Measurements from ENCODE around the gene ARPC5L. TPM values are rescaled to one million over a fixed set of nuclear protein-coding genes. Genes with fewer than 3 reads are reported as not detected.

The ARPC5L gene
- total and polyA plus RNA-seq, 2 of the 13 experiments (the other 11 are each of a cell fraction or from before 2014, with no cell fraction given) = 29.9 to 33.8 TPM

DNA sequence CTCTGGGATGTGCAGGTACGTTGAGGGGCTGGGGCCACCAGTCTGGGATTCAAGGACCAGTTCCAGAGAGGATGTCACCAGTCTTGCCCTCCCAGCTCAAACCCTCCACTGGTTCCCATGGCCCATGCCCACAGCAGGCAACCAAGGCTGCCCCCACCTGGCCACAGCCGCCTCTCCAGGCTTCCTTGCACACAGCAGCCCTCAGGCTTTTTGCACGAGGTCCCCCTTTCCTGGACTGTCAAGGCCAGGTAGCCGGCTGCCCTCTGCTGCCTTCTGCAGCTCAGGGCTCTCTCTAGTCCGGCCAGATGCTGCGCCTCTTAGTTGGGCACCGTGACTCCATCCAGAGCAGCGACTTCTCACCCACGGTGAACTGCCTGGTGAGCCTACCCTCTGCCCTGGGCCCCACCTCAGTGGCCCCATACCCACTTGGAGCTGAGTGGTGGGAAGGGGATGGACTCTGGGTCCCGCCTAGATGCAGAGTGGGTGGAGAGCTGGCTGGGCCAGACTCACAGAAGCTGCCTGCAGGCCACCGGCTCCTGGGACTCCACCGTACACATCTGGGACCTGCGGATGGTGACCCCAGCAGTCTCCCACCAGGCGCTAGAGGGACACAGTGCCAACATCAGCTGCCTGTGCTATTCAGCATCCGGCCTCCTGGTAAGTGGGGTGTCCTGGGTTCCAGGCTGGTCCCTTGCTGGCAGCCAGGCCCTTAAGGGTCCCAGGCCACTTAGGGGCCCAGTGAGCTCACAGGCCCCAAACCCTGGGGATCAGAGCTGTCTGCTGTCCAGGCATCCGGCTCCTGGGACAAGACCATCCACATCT lies 5.8 kb upstream of the ARPC5L start (continued):
- TF ChIP-seq, protein P1, sequence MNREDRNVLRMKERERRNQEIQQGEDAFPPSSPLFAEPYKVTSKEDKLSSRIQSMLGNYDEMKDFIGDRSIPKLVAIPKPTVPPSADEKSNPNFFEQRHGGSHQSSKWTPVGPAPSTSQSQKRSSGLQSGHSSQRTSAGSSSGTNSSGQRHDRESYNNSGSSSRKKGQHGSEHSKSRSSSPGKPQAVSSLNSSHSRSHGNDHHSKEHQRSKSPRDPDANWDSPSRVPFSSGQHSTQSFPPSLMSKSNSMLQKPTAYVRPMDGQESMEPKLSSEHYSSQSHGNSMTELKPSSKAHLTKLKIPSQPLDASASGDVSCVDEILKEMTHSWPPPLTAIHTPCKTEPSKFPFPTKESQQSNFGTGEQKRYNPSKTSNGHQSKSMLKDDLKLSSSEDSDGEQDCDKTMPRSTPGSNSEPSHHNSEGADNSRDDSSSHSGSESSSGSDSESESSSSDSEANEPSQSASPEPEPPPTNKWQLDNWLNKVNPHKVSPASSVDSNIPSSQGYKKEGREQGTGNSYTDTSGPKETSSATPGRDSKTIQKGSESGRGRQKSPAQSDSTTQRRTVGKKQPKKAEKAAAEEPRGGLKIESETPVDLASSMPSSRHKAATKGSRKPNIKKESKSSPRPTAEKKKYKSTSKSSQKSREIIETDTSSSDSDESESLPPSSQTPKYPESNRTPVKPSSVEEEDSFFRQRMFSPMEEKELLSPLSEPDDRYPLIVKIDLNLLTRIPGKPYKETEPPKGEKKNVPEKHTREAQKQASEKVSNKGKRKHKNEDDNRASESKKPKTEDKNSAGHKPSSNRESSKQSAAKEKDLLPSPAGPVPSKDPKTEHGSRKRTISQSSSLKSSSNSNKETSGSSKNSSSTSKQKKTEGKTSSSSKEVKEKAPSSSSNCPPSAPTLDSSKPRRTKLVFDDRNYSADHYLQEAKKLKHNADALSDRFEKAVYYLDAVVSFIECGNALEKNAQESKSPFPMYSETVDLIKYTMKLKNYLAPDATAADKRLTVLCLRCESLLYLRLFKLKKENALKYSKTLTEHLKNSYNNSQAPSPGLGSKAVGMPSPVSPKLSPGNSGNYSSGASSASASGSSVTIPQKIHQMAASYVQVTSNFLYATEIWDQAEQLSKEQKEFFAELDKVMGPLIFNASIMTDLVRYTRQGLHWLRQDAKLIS (CRISPR knock-in tag; IDR thresholded peaks at IDR 0.05) = no peak
- TF ChIP-seq, protein P2, sequence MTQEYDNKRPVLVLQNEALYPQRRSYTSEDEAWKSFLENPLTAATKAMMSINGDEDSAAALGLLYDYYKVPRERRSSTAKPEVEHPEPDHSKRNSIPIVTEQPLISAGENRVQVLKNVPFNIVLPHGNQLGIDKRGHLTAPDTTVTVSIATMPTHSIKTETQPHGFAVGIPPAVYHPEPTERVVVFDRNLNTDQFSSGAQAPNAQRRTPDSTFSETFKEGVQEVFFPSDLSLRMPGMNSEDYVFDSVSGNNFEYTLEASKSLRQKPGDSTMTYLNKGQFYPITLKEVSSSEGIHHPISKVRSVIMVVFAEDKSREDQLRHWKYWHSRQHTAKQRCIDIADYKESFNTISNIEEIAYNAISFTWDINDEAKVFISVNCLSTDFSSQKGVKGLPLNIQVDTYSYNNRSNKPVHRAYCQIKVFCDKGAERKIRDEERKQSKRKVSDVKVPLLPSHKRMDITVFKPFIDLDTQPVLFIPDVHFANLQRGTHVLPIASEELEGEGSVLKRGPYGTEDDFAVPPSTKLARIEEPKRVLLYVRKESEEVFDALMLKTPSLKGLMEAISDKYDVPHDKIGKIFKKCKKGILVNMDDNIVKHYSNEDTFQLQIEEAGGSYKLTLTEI (CRISPR knock-in tag; conservative IDR thresholded peaks at IDR 0.05) = no peak
- TF ChIP-seq, protein P3, sequence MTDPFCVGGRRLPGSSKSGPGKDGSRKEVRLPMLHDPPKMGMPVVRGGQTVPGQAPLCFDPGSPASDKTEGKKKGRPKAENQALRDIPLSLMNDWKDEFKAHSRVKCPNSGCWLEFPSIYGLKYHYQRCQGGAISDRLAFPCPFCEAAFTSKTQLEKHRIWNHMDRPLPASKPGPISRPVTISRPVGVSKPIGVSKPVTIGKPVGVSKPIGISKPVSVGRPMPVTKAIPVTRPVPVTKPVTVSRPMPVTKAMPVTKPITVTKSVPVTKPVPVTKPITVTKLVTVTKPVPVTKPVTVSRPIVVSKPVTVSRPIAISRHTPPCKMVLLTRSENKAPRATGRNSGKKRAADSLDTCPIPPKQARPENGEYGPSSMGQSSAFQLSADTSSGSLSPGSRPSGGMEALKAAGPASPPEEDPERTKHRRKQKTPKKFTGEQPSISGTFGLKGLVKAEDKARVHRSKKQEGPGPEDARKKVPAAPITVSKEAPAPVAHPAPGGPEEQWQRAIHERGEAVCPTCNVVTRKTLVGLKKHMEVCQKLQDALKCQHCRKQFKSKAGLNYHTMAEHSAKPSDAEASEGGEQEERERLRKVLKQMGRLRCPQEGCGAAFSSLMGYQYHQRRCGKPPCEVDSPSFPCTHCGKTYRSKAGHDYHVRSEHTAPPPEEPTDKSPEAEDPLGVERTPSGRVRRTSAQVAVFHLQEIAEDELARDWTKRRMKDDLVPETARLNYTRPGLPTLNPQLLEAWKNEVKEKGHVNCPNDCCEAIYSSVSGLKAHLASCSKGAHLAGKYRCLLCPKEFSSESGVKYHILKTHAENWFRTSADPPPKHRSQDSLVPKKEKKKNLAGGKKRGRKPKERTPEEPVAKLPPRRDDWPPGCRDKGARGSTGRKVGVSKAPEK (CRISPR knock-in tag; IDR thresholded peaks at IDR 0.05; ENCODE audit: borderline replicate concordance) = no peak
- TF ChIP-seq BHLHE40 (IDR thresholded peaks at IDR 0.05; ENCODE audit: low read length) (0 out of 2 replicates have a peak, but pooled peaks have one; percentile 6), GPN1 (CRISPR knock-in tag; IDR thresholded peaks at IDR 0.05; ENCODE audit: borderline replicate concordance) (no peak), KLF12 (CRISPR knock-in tag; IDR thresholded peaks at IDR 0.05; ENCODE audit: borderline replicate concordance) (no peak), SMC3 (IDR thresholded peaks at IDR 0.05; ENCODE audit: low read length) (no peak), SOX13 (IDR thresholded peaks at IDR 0.05) (no peak), SOX13 (CRISPR knock-in tag; conservative IDR thresholded peaks at IDR 0.05 in 1 of 2, IDR thresholded peaks at IDR 0.05 in 1 of 2) (no peak), U2AF2 (IDR thresholded peaks at IDR 0.05; ENCODE audit: low read depth, low read length) (no peak), MXI1 (IDR thresholded peaks at IDR 0.05; ENCODE audit: borderline replicate concordance, low read depth, low read length) (peak; percentile 36; the same call in 1 of the 3 replicates), HCFC1 (IDR thresholded peaks at IDR 0.05; ENCODE audit: low read depth, low read length) (no peak), TSC22D2 (CRISPR knock-in tag; IDR thresholded peaks at IDR 0.05; ENCODE audit: borderline replicate concordance) (no peak), TOPORS (CRISPR knock-in tag; IDR thresholded peaks at IDR 0.05) (no peak), POLR2G (IDR thresholded peaks at IDR 0.05; ENCODE audit: low read depth, low read length) (peak; percentile 16), HNRNPL (IDR thresholded peaks at IDR 0.05; ENCODE audit: low read depth, low read length) (peak; percentile 87)
- TF ChIP-seq, protein P4, sequence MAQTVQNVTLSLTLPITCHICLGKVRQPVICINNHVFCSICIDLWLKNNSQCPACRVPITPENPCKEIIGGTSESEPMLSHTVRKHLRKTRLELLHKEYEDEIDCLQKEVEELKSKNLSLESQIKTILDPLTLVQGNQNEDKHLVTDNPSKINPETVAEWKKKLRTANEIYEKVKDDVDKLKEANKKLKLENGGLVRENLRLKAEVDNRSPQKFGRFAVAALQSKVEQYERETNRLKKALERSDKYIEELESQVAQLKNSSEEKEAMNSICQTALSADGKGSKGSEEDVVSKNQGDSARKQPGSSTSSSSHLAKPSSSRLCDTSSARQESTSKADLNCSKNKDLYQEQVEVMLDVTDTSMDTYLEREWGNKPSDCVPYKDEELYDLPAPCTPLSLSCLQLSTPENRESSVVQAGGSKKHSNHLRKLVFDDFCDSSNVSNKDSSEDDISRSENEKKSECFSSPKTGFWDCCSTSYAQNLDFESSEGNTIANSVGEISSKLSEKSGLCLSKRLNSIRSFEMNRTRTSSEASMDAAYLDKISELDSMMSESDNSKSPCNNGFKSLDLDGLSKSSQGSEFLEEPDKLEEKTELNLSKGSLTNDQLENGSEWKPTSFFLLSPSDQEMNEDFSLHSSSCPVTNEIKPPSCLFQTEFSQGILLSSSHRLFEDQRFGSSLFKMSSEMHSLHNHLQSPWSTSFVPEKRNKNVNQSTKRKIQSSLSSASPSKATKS (CRISPR knock-in tag; IDR thresholded peaks at IDR 0.05) = no peak
- TF ChIP-seq, protein P5, sequence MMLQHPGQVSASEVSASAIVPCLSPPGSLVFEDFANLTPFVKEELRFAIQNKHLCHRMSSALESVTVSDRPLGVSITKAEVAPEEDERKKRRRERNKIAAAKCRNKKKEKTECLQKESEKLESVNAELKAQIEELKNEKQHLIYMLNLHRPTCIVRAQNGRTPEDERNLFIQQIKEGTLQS (CRISPR knock-in tag; IDR thresholded peaks at IDR 0.05) = no peak
